Hindlimb muscle (tissue), 1 donor: Measurements from ENCODE around the gene CDKAL1. TPM values are rescaled to one million over a fixed set of nuclear protein-coding genes. Genes with fewer than 3 reads are reported as not detected.
A peak's percentile ranks its signal among the peaks of the same experiment; 100 is the strongest.

Source experiments
- DNase-seq: peaks from one replicate; pipeline ENCODE4 v3.0.0-alpha.2; 2013
- polyA plus RNA-seq: library from polyadenylated mRNA; unstranded; fragments of 120-200 nt; gene quantifications from one replicate; pipeline ENCODE4 v1.2.1, GENCODE V29; 2013; ENCODE audit not compliant: insufficient read length

The CDKAL1 gene
- polyA plus RNA-seq, 1 donor = 13.2 TPM

- DNase-seq = no peak
These were observed 147.0 kb downstream of the CDKAL1 start for GRCh38 chr6:20681243-20681684.

GRCh38 chr6:20684474-20684873, 150.2 kb downstream of the CDKAL1 start:
- no peak for DNase-seq

- no peak for DNase-seq
These were observed 151.9 kb downstream of the CDKAL1 start for GRCh38 chr6:20686142-20686541.

GRCh38 chr6:20687494-20687893, 153.2 kb downstream of the CDKAL1 start:
- no peak for DNase-seq

- no peak for DNase-seq
These were observed 154.6 kb downstream of the CDKAL1 start for GRCh38 chr6:20688710-20689500.

GRCh38 chr6:20691185-20691584, 156.9 kb downstream of the CDKAL1 start:
- no peak for DNase-seq

- DNase-seq = no peak
These were observed 157.8 kb downstream of the CDKAL1 start for GRCh38 chr6:20692023-20692422.

GRCh38 chr6:20693466-20694063, 159.3 kb downstream of the CDKAL1 start:
- DNase-seq = no peak

- DNase-seq = peak; percentile 21
These were observed 162.4 kb downstream of the CDKAL1 start for GRCh38 chr6:20696676-20697075.

GRCh38 chr6:20698675-20699074, 164.4 kb downstream of the CDKAL1 start:
- DNase-seq = no peak

- no peak for DNase-seq
These were observed 165.1 kb downstream of the CDKAL1 start for GRCh38 chr6:20699402-20699801.

- no peak for DNase-seq
These were observed 166.1 kb downstream of the CDKAL1 start for GRCh38 chr6:20700375-20700774.

- no peak for DNase-seq
These were observed 168.1 kb downstream of the CDKAL1 start for GRCh38 chr6:20702366-20702765.

GRCh38 chr6:20703049-20703448, 168.8 kb downstream of the CDKAL1 start:
- no peak for DNase-seq

GRCh38 chr6:20704325-20705025, 170.2 kb downstream of the CDKAL1 start:
- no peak for DNase-seq

- no peak for DNase-seq
These were observed 171.5 kb downstream of the CDKAL1 start for GRCh38 chr6:20705741-20706140.

- DNase-seq = no peak
These were observed 172.1 kb downstream of the CDKAL1 start for GRCh38 chr6:20706238-20706938.

- DNase-seq = no peak
These were observed 172.8 kb downstream of the CDKAL1 start for GRCh38 chr6:20706939-20707485.

GRCh38 chr6:20707870-20708269, 173.6 kb downstream of the CDKAL1 start:
- DNase-seq = no peak

GRCh38 chr6:20708367-20709124, 174.3 kb downstream of the CDKAL1 start:
- DNase-seq = no peak

- no peak for DNase-seq
These were observed 175.2 kb downstream of the CDKAL1 start for GRCh38 chr6:20709451-20709850.

GRCh38 chr6:20710341-20710740, 176.1 kb downstream of the CDKAL1 start:
- DNase-seq = no peak
